Measurements from ENCODE around the gene IRF5.

DNA sequence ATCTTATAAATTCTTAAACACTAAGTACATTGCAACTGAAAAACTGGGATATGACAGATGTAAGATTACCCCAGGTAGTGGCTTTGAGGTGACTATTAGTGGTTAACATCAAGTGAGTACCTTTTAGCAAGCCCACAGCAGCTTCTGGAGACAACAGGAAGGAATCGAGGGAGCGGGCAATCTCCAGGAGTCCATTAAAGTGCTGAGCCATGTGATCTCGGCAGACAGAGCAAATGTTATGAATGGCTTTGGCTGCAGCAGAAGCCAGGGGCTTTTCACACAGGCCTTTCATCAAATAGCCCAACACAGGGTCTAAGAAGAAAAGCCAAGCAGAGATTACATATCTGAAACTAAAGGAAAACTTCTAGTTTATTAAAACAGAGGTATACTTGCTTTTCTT, 48.9 kb downstream of the IRF5 start:
- TF ChIP-seq MXI1 (conservative IDR thresholded peaks at IDR 0.05; ENCODE audit: poor library complexity, severe bottlenecking) (no peak), TAF1 (IDR thresholded peaks at IDR 0.05; ENCODE audit: low read depth) (no peak), SMC3 (conservative IDR thresholded peaks at IDR 0.05; ENCODE audit: poor library complexity) (no peak), EZH2 (IDR thresholded peaks at IDR 0.05; ENCODE audit: borderline replicate concordance, insufficient read depth, low read length, poor library complexity, severe bottlenecking) (no peak), EP300 (conservative IDR thresholded peaks at IDR 0.05; ENCODE audit: poor library complexity, severe bottlenecking) (no peak), RAD21 (conservative IDR thresholded peaks at IDR 0.05) (no peak)
- TF ChIP-seq, protein P1, sequence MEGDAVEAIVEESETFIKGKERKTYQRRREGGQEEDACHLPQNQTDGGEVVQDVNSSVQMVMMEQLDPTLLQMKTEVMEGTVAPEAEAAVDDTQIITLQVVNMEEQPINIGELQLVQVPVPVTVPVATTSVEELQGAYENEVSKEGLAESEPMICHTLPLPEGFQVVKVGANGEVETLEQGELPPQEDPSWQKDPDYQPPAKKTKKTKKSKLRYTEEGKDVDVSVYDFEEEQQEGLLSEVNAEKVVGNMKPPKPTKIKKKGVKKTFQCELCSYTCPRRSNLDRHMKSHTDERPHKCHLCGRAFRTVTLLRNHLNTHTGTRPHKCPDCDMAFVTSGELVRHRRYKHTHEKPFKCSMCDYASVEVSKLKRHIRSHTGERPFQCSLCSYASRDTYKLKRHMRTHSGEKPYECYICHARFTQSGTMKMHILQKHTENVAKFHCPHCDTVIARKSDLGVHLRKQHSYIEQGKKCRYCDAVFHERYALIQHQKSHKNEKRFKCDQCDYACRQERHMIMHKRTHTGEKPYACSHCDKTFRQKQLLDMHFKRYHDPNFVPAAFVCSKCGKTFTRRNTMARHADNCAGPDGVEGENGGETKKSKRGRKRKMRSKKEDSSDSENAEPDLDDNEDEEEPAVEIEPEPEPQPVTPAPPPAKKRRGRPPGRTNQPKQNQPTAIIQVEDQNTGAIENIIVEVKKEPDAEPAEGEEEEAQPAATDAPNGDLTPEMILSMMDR (IDR thresholded peaks at IDR 0.05; ENCODE audit: poor library complexity, severe bottlenecking) = no peak
- TF ChIP-seq, protein P2, sequence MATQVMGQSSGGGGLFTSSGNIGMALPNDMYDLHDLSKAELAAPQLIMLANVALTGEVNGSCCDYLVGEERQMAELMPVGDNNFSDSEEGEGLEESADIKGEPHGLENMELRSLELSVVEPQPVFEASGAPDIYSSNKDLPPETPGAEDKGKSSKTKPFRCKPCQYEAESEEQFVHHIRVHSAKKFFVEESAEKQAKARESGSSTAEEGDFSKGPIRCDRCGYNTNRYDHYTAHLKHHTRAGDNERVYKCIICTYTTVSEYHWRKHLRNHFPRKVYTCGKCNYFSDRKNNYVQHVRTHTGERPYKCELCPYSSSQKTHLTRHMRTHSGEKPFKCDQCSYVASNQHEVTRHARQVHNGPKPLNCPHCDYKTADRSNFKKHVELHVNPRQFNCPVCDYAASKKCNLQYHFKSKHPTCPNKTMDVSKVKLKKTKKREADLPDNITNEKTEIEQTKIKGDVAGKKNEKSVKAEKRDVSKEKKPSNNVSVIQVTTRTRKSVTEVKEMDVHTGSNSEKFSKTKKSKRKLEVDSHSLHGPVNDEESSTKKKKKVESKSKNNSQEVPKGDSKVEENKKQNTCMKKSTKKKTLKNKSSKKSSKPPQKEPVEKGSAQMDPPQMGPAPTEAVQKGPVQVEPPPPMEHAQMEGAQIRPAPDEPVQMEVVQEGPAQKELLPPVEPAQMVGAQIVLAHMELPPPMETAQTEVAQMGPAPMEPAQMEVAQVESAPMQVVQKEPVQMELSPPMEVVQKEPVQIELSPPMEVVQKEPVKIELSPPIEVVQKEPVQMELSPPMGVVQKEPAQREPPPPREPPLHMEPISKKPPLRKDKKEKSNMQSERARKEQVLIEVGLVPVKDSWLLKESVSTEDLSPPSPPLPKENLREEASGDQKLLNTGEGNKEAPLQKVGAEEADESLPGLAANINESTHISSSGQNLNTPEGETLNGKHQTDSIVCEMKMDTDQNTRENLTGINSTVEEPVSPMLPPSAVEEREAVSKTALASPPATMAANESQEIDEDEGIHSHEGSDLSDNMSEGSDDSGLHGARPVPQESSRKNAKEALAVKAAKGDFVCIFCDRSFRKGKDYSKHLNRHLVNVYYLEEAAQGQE (IDR thresholded peaks at IDR 0.05; ENCODE audit: borderline replicate concordance) = no peak

All from neural cell (in vitro differentiated cells).